GM12801 (cell line): ENCODE results near the gene RGS10.

Source experiments
- CTCF ChIP-seq: IDR thresholded peaks from one replicate; pipeline ENCODE4 v1.5.1; 2011; ENCODE audit warnings: control low read depth; ENCODE audit not compliant: insufficient read length; ENCODE audit errors: extremely low read depth

Gene RGS10

GRCh38 chr10:119535837-119536507 lies 6.5 kb downstream of the RGS10 start:
- no peak for TF ChIP-seq CTCF

GRCh38 chr10:119535305-119535704 lies 7.2 kb downstream of the RGS10 start:
- TF ChIP-seq CTCF, result no peak

- no peak for TF ChIP-seq CTCF
Observed at GRCh38 chr10:119533473-119533872, 9.0 kb downstream of the RGS10 start.

GRCh38 chr10:119531067-119531466 lies 11.5 kb downstream of the RGS10 start:
- TF ChIP-seq CTCF, result no peak

- TF ChIP-seq CTCF, result no peak
Observed at GRCh38 chr10:119526621-119527592, 15.6 kb downstream of the RGS10 start.

GRCh38 chr10:119526149-119526548 lies 16.4 kb downstream of the RGS10 start:
- no peak for TF ChIP-seq CTCF

GRCh38 chr10:119525116-119525515 lies 17.4 kb downstream of the RGS10 start:
- no peak for TF ChIP-seq CTCF
